ENCODE measurements around the gene DBX1. TPM values are rescaled to one million over a fixed set of nuclear protein-coding genes. Genes with fewer than 3 reads are reported as not detected.

Gene DBX1
- total RNA-seq, 1 experiment from 2014 or later, result 0.15 TPM

DNA sequence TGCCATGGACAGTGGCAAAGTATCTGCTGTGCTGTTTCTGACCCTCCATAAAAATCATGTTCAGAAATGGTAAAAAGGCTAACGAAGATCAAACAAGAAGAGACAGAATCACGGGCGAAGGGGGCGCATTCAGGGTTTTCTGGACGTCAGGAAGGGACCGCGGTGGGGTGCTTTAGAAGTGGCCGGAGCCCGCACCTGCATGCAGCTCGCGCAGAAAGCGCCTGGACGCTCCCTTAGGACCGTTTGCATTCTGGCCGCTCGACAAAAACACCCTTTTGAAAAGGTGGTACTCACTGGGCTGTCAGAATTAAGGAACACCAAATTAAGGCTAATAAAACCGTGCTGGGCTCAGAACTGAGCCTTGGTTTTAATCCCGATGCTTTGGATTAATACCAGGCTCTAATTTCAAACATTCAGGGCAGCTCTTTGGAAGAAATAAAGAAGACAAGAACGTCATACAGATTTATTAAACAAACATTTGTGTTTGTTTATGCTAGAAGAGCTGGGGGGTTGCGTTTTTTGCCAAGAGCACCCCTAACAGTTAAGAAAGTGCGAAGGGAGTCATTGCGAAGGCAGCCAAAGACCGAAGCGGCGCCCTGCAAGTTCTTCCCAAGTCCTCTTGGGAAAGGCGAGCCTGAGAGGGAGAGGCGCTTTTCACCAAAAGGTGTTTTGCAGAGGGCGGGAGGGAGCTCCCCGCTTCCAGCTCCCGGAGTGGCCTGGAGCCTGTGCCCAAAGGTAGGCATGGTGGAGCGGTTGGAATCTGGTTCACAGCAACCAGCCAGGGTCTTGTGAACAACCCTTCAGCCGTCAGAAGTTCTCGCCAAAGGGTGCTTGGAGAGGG, 47.7 kb upstream of the DBX1 start:
- Histone ChIP-seq H3K27ac (ENCODE audit: insufficient read length, low read depth, low read length) (no peak overlapping the region), H3K56ac (ENCODE audit: insufficient read length, low read depth, low read length) (no peak overlapping the region), H2BK12ac (ENCODE audit: insufficient read length, low read depth, low read length) (no peak overlapping the region), H3K14ac (ENCODE audit: insufficient read depth, low read length) (no peak overlapping the region), H2AK5ac (ENCODE audit: insufficient read length, low read length) (no peak overlapping the region), H3K23ac (ENCODE audit: insufficient read length, low read depth, low read length) (no peak overlapping the region), H4K5ac (ENCODE audit: insufficient read length, low read depth, low read length) (no peak overlapping the region), H2BK15ac (ENCODE audit: low read depth, low read length) (no peak overlapping the region), H3K27me3 (ENCODE audit: insufficient read depth, low read length) (peaks cover 68% of the 10 kb centered on the region), H2BK5ac (ENCODE audit: insufficient read length, low read length) (no peak overlapping the region), H3T11ph (ENCODE audit: low read length) (no peak overlapping the region), H4K91ac (ENCODE audit: insufficient read length, low read depth, low read length) (no peak overlapping the region), H3K23me2 (ENCODE audit: insufficient read length, low read depth, low read length, poor library complexity, severe bottlenecking) (peaks cover 5% of the 10 kb centered on the region), H3K4me1 (ENCODE audit: insufficient read depth, low read length) (0 out of 2 replicates have a peak, but pooled peaks cover 4% of the 10 kb centered on the region), H3K18ac (ENCODE audit: insufficient read length, low read depth, low read length) (no peak overlapping the region), H3K9me3 (ENCODE audit: control insufficient read depth, low read depth, low read length) (no peaks in the 10 kb centered on the region), H3K79me2 (ENCODE audit: insufficient read depth, low read length) (no peaks in the 10 kb centered on the region), H2BK20ac (ENCODE audit: low read depth, low read length, poor library complexity, severe bottlenecking) (no peak overlapping the region), H3K4ac (ENCODE audit: low read depth, low read length) (no peak overlapping the region), H3K79me1 (ENCODE audit: insufficient read depth, low read depth, low read length, poor library complexity, severe bottlenecking) (no peaks in the 10 kb centered on the region), H4K20me1 (ENCODE audit: control insufficient read depth, insufficient read depth, insufficient read length) (no peaks in the 10 kb centered on the region), H2AFZ (ENCODE audit: low read length) (no peak overlapping the region), H3K4me2 (ENCODE audit: insufficient read depth, insufficient read length, low read length) (peak overlapping the region; percentile 70), H4K8ac (replicated peaks; ENCODE audit: insufficient read length, low read depth, low read length) (no peak overlapping the region), H3K9ac (ENCODE audit: extremely low read depth, insufficient read length, low read length) (no peak overlapping the region), H2BK120ac (ENCODE audit: low read depth, low read length, poor library complexity, severe bottlenecking) (no peak overlapping the region)
- peaks cover 2 to 12% of the 10 kb centered on the region in 2 experiments; a peak in 4 of 5 replicates for H3K9me3 Mint-ChIP-seq
- no CpG with 5 or more reads among the region's 33 CpGs for WGBS (ENCODE audit: extremely low coverage, insufficient read length, low lambda C conversion rate)
- no peaks in the 10 kb centered on the region for H3K36me3 Mint-ChIP-seq (ENCODE audit: insufficient read depth in 1 of 3, low read depth in 3 of 3)
- TF ChIP-seq, protein P1, sequence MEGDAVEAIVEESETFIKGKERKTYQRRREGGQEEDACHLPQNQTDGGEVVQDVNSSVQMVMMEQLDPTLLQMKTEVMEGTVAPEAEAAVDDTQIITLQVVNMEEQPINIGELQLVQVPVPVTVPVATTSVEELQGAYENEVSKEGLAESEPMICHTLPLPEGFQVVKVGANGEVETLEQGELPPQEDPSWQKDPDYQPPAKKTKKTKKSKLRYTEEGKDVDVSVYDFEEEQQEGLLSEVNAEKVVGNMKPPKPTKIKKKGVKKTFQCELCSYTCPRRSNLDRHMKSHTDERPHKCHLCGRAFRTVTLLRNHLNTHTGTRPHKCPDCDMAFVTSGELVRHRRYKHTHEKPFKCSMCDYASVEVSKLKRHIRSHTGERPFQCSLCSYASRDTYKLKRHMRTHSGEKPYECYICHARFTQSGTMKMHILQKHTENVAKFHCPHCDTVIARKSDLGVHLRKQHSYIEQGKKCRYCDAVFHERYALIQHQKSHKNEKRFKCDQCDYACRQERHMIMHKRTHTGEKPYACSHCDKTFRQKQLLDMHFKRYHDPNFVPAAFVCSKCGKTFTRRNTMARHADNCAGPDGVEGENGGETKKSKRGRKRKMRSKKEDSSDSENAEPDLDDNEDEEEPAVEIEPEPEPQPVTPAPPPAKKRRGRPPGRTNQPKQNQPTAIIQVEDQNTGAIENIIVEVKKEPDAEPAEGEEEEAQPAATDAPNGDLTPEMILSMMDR (conservative IDR thresholded peaks at IDR 0.05), result no peak
- no peak overlapping the region for H3K27ac Mint-ChIP-seq
- peak overlapping the region; percentile 50 to 74 for H3K4me3 Mint-ChIP-seq
- H3K4me1 Mint-ChIP-seq, result peaks cover 26 to 30% of the 10 kb centered on the region in 2 experiments
- H3K27me3 Mint-ChIP-seq (ENCODE audit: low read depth), result peaks cover 96% of the 10 kb centered on the region
- peak; percentile 64 for DNase-seq
